ENCODE data around the gene FBXL14. TPM values are rescaled to one million over a fixed set of nuclear protein-coding genes. Genes with fewer than 3 reads are reported as not detected.

The FBXL14 gene
- total RNA-seq, 2 experiments from 2014 or later: 33.7 to 34.8 TPM

- Mint-ChIP-seq H3K9me3 (no peaks in the 10 kb centered on the region), H3K4me3 (no peak overlapping the region), H3K36me3 (peaks cover 4% of the 10 kb centered on the region), H3K27me3 (no peaks in the 10 kb centered on the region), H3K4me1 (peaks cover 9% of the 10 kb centered on the region), H3K27ac (no peak overlapping the region)
- no peak for DNase-seq
- POLR2A ChIA-PET: interaction anchor here (0.6 to 1.9 kb wide), 4 partner anchors 11 to 464 kb away, joined by 3 to 14 read pairs (median 5); no protein-coding TSS in a partner anchor
- no peak for ATAC-seq (ENCODE audit: low read depth)
Observed at GRCh38 chr12:1582709-1583050, 11.7 kb downstream of the FBXL14 start.

GRCh38 chr12:1581973-1582708 lies 12.2 kb downstream of the FBXL14 start:
- ATAC-seq (ENCODE audit: low read depth): no peak
- Mint-ChIP-seq H3K27me3 (no peaks in the 10 kb centered on the region), H3K4me3 (no peak overlapping the region), H3K9me3 (no peaks in the 10 kb centered on the region), H3K27ac (peak overlapping the region; percentile 17), H3K4me1 (peaks cover 7% of the 10 kb centered on the region), H3K36me3 (peaks cover 4% of the 10 kb centered on the region)
- no peak for DNase-seq
- POLR2A ChIA-PET: interaction anchor here (1.3 to 1.9 kb wide), 2 partner anchors 11 to 20 kb away, joined by 3 to 7 read pairs; no protein-coding TSS in a partner anchor

GRCh38 chr12:1580526-1580925 lies 13.9 kb downstream of the FBXL14 start:
- Mint-ChIP-seq H3K9me3 (no peaks in the 10 kb centered on the region), H3K4me3 (no peak overlapping the region), H3K27ac (no peak overlapping the region), H3K27me3 (no peaks in the 10 kb centered on the region), H3K36me3 (no peaks in the 10 kb centered on the region), H3K4me1 (peaks cover 7% of the 10 kb centered on the region)
- DNase-seq (no peak), ATAC-seq (ENCODE audit: low read depth) (no peak)
- POLR2A ChIA-PET: no interaction called here

GRCh38 chr12:1579651-1580435 lies 14.5 kb downstream of the FBXL14 start:
- DNase-seq: no peak
- Mint-ChIP-seq H3K4me1 (peaks cover 7% of the 10 kb centered on the region), H3K4me3 (no peak overlapping the region), H3K27ac (no peak overlapping the region), H3K9me3 (no peaks in the 10 kb centered on the region), H3K36me3 (no peaks in the 10 kb centered on the region), H3K27me3 (peaks cover 2% of the 10 kb centered on the region)
- no peak for ATAC-seq (ENCODE audit: low read depth)
- POLR2A ChIA-PET: no interaction called here

- no peak for ATAC-seq (ENCODE audit: low read depth)
- no peaks in the 10 kb centered on the region for H3K36me3 Mint-ChIP-seq
- peaks cover 1% of the 10 kb centered on the region for H3K4me1 Mint-ChIP-seq
- H3K4me3 Mint-ChIP-seq: no peak overlapping the region
- H3K27ac Mint-ChIP-seq: no peak overlapping the region
- POLR2A ChIA-PET: no interaction called here
- H3K27me3 Mint-ChIP-seq: peaks cover 2% of the 10 kb centered on the region
- H3K9me3 Mint-ChIP-seq: no peaks in the 10 kb centered on the region
- DNase-seq: no peak
Observed at GRCh38 chr12:1576410-1577241, 17.8 kb downstream of the FBXL14 start.

GRCh38 chr12:1575408-1576401 lies 18.7 kb downstream of the FBXL14 start:
- Mint-ChIP-seq H3K27ac (no peak overlapping the region), H3K4me1 (peaks cover 1% of the 10 kb centered on the region), H3K27me3 (peaks cover 2% of the 10 kb centered on the region), H3K4me3 (no peak overlapping the region), H3K9me3 (no peaks in the 10 kb centered on the region), H3K36me3 (no peaks in the 10 kb centered on the region)
- ATAC-seq (ENCODE audit: low read depth) (no peak), DNase-seq (no peak)
- POLR2A ChIA-PET: no interaction called here

GRCh38 chr12:1574865-1575259 lies 19.5 kb downstream of the FBXL14 start:
- H3K4me1 Mint-ChIP-seq: peaks cover 1% of the 10 kb centered on the region
- peaks cover 2% of the 10 kb centered on the region for H3K27me3 Mint-ChIP-seq
- no peaks in the 10 kb centered on the region for H3K36me3 Mint-ChIP-seq
- H3K27ac Mint-ChIP-seq: no peak overlapping the region
- POLR2A ChIA-PET: no interaction called here
- H3K4me3 Mint-ChIP-seq: no peak overlapping the region
- DNase-seq (no peak), ATAC-seq (ENCODE audit: low read depth) (no peak)
- H3K9me3 Mint-ChIP-seq: no peaks in the 10 kb centered on the region

GRCh38 chr12:1573960-1574864 lies 20.2 kb downstream of the FBXL14 start:
- Mint-ChIP-seq H3K27me3 (peaks cover 2% of the 10 kb centered on the region), H3K36me3 (no peaks in the 10 kb centered on the region), H3K9me3 (no peaks in the 10 kb centered on the region), H3K4me3 (no peak overlapping the region), H3K4me1 (peaks cover 1% of the 10 kb centered on the region), H3K27ac (no peak overlapping the region)
- no peak for DNase-seq
- no peak for ATAC-seq (ENCODE audit: low read depth)
- POLR2A ChIA-PET: interaction anchor here (0.7 kb wide), 1 partner anchor 74 kb away, joined by 3 read pairs; no protein-coding TSS in a partner anchor

- Mint-ChIP-seq H3K4me1 (peaks cover 1% of the 10 kb centered on the region), H3K4me3 (no peak overlapping the region), H3K36me3 (no peaks in the 10 kb centered on the region), H3K27ac (no peak overlapping the region), H3K9me3 (no peaks in the 10 kb centered on the region), H3K27me3 (peaks cover 7% of the 10 kb centered on the region)
- DNase-seq: no peak
- POLR2A ChIA-PET: interaction anchor here (0.5 kb wide), 1 partner anchor 19 kb away, joined by 3 read pairs; no protein-coding TSS in a partner anchor
- ATAC-seq (ENCODE audit: low read depth): no peak
Observed at GRCh38 chr12:1572731-1573130, 21.6 kb downstream of the FBXL14 start.

GRCh38 chr12:1567852-1568251 lies 26.5 kb downstream of the FBXL14 start:
- DNase-seq: no peak
- POLR2A ChIA-PET: no interaction called here
- H3K4me3 Mint-ChIP-seq: no peak overlapping the region
- ATAC-seq (ENCODE audit: low read depth): no peak
- no peaks in the 10 kb centered on the region for H3K4me1 Mint-ChIP-seq
- H3K27me3 Mint-ChIP-seq: peaks cover 6% of the 10 kb centered on the region
- H3K27ac Mint-ChIP-seq: no peak overlapping the region
- H3K36me3 Mint-ChIP-seq: no peaks in the 10 kb centered on the region
- H3K9me3 Mint-ChIP-seq: no peaks in the 10 kb centered on the region

- DNase-seq (no peak), ATAC-seq (ENCODE audit: low read depth) (no peak)
- Mint-ChIP-seq H3K36me3 (no peaks in the 10 kb centered on the region), H3K9me3 (no peaks in the 10 kb centered on the region), H3K27me3 (peaks cover 6% of the 10 kb centered on the region), H3K4me3 (no peak overlapping the region), H3K4me1 (no peaks in the 10 kb centered on the region), H3K27ac (no peak overlapping the region)
- POLR2A ChIA-PET: no interaction called here
Observed at GRCh38 chr12:1566449-1567135, 27.8 kb downstream of the FBXL14 start.
